KMS-11 (cell line): ENCODE data around the gene STN1.

Source experiments
- H2AFZ ChIP-seq: fragments of 200-600 bp; sonication (generic); 2 replicates; pipeline ENCODE4 v1.6.1; 2016; ENCODE audit warnings: antibody characterized with exemption, mixed run types, low read depth
- H3K27ac ChIP-seq: fragments of 200-600 bp; sonication (generic); 2 replicates; pipeline ENCODE4 v1.6.1; 2016; ENCODE audit warnings: mild to moderate bottlenecking, mixed run types
- H3K27me3 ChIP-seq: fragments of 200-600 bp; sonication (generic); 2 replicates; pipeline ENCODE4 v1.6.1; 2017; ENCODE audit warnings: mild to moderate bottlenecking, low read depth, mixed run types, moderate library complexity; ENCODE audit not compliant: insufficient read depth
- H3K36me3 ChIP-seq: fragments of 200-600 bp; sonication (generic); 2 replicates; pipeline ENCODE4 v1.6.1; 2017; ENCODE audit warnings: mild to moderate bottlenecking, mixed run types; ENCODE audit not compliant: insufficient read depth
- H3K4me1 ChIP-seq: fragments of 200-600 bp; sonication (generic); 2 replicates; pipeline ENCODE4 v1.6.1; 2016; ENCODE audit warnings: mild to moderate bottlenecking, low read depth, mixed run types; ENCODE audit not compliant: poor library complexity, severe bottlenecking
- H3K4me2 ChIP-seq: fragments of 200-600 bp; sonication (generic); 2 replicates; pipeline ENCODE4 v1.7.0; 2016; ENCODE audit warnings: mild to moderate bottlenecking, mixed run types
- H3K4me3 ChIP-seq: fragments of 200-600 bp; sonication (generic); IDR thresholded peaks from 2 replicates; pipeline ENCODE4 v1.6.1; 2017; ENCODE audit warnings: low read depth, low read length, mixed read lengths; ENCODE audit not compliant: insufficient read depth
- H3K79me2 ChIP-seq: fragments of 200-600 bp; sonication (generic); 2 replicates; pipeline ENCODE4 v1.6.1; 2016; ENCODE audit warnings: low read depth, mixed run types; ENCODE audit not compliant: insufficient read depth
- H3K9ac ChIP-seq: fragments of 200-600 bp; sonication (generic); 2 replicates; pipeline ENCODE4 v1.6.1; 2016; ENCODE audit warnings: mild to moderate bottlenecking, mixed run types
- H4K20me1 ChIP-seq: fragments of 200-600 bp; sonication (generic); 2 replicates; pipeline ENCODE4 v1.6.1; 2016; ENCODE audit warnings: mild to moderate bottlenecking, mixed run types; ENCODE audit not compliant: insufficient read depth
- CTCF ChIP-seq: fragments of 200-600 bp; sonication (generic); conservative IDR thresholded peaks from 2 replicates; pipeline ENCODE4 v1.6.1; 2017; ENCODE audit warnings: low read depth, mild to moderate bottlenecking, antibody characterized with exemption, low read length, moderate library complexity, mixed read lengths

The STN1 gene

GRCh38 chr10:103855424-103855823, 62.6 kb downstream of the STN1 start, which contains the start of gene SH3PXD2A:
Gene SH3PXD2A (minus strand): TSS chr10:103855576. CDS start chr10:103855266, 310 bp downstream.
- H3K79me2 ChIP-seq = no peaks in the 10 kb centered on the region
- TF ChIP-seq CTCF = no peak
- no peak within 1 kb of the TSS for H3K4me2 ChIP-seq
- no peaks in the 10 kb centered on the region for H4K20me1 ChIP-seq
- H3K27me3 ChIP-seq = peaks cover 3% of the 10 kb centered on the region
- no peak within 1 kb of the TSS for H2AFZ ChIP-seq
- H3K36me3 ChIP-seq = no peaks in the 10 kb centered on the region
- no peak within 1 kb of the TSS for H3K9ac ChIP-seq
- no peak within 1 kb of the TSS for H3K4me3 ChIP-seq
- no peak within 1 kb of the TSS for H3K27ac ChIP-seq
- no peaks in the 10 kb centered on the region for H3K4me1 ChIP-seq

- Histone ChIP-seq H3K4me3 (no peak overlapping the region), H3K4me2 (no peak overlapping the region), H3K4me1 (no peaks in the 10 kb centered on the region), H3K79me2 (no peaks in the 10 kb centered on the region), H3K27ac (no peak overlapping the region), H3K36me3 (no peaks in the 10 kb centered on the region), H3K9ac (no peak overlapping the region), H4K20me1 (no peaks in the 10 kb centered on the region), H2AFZ (no peak overlapping the region), H3K27me3 (peaks cover 3% of the 10 kb centered on the region)
- TF ChIP-seq CTCF = no peak
These were observed 63.1 kb downstream of the STN1 start for GRCh38 chr10:103854686-103855391.

GRCh38 chr10:103854265-103854685, 63.7 kb downstream of the STN1 start:
- Histone ChIP-seq H3K4me3 (no peak overlapping the region), H3K27ac (no peak overlapping the region), H3K4me2 (no peak overlapping the region), H4K20me1 (no peaks in the 10 kb centered on the region), H3K79me2 (no peaks in the 10 kb centered on the region), H3K9ac (no peak overlapping the region), H3K36me3 (no peaks in the 10 kb centered on the region), H2AFZ (no peak overlapping the region), H3K4me1 (no peaks in the 10 kb centered on the region), H3K27me3 (peaks cover 3% of the 10 kb centered on the region)
- TF ChIP-seq CTCF = no peak

GRCh38 chr10:103853428-103854264, 64.3 kb downstream of the STN1 start:
- Histone ChIP-seq H3K4me1 (no peaks in the 10 kb centered on the region), H3K36me3 (no peaks in the 10 kb centered on the region), H2AFZ (no peak overlapping the region), H3K9ac (no peak overlapping the region), H3K27ac (no peak overlapping the region), H3K4me2 (no peak overlapping the region), H3K4me3 (no peak overlapping the region), H4K20me1 (no peaks in the 10 kb centered on the region), H3K79me2 (no peaks in the 10 kb centered on the region), H3K27me3 (peaks cover 3% of the 10 kb centered on the region)
- no peak for TF ChIP-seq CTCF
